ENCODE data around the gene DIO1. TPM values are rescaled to one million over a fixed set of nuclear protein-coding genes. Genes with fewer than 3 reads are reported as not detected.

Gene DIO1
- total and polyA plus RNA-seq, 4 donors = 0.24 to 1.9 (median 0.75) TPM

DNA sequence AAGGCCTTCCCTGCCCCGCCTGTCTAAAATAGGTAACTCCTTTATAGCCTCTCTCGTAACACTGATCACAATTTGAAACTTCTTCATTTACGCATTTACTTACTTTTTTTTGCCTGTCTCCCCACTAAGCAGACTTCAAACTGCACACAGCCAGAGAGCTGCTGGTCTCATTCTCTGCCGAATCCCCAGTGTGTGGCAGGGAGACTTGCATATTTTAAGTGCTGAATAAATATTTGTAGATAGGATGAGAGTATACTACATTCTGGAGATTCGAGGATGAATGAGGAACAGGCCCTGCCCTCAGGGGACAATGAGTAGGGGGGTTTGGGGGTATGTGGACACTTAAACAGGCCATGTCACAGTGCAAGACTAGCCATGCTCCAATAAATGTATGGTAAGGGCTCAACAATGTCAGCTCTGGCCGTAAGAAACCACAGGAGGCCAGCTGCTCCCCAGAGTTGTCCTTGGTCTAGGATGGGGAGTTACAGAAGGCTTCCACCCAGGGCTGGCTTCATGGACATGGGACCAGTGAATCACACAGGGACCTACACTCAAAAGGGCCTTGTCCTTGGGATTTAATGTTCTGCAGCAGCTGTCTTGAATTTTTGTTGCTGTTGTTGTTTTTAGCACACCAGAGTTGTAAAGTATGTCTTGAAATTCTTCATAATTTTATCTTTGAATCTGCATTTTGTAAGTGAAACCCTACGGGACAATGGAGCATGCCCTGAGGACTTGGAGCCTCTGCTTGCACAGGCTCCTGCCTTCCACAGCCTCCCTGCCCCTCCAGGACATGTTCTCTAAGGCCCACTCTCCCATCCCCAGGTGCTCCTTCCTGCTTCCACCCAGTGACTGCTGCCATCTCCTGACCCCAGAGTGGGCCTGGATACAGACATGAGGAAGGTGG, 8.5 kb downstream of the DIO1 start:
- TF ChIP-seq, protein P1, sequence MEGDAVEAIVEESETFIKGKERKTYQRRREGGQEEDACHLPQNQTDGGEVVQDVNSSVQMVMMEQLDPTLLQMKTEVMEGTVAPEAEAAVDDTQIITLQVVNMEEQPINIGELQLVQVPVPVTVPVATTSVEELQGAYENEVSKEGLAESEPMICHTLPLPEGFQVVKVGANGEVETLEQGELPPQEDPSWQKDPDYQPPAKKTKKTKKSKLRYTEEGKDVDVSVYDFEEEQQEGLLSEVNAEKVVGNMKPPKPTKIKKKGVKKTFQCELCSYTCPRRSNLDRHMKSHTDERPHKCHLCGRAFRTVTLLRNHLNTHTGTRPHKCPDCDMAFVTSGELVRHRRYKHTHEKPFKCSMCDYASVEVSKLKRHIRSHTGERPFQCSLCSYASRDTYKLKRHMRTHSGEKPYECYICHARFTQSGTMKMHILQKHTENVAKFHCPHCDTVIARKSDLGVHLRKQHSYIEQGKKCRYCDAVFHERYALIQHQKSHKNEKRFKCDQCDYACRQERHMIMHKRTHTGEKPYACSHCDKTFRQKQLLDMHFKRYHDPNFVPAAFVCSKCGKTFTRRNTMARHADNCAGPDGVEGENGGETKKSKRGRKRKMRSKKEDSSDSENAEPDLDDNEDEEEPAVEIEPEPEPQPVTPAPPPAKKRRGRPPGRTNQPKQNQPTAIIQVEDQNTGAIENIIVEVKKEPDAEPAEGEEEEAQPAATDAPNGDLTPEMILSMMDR (IDR thresholded peaks at IDR 0.05; ENCODE audit: control extremely low read depth, extremely low read depth) = no peak
- Histone ChIP-seq H3K27ac (ENCODE audit: low read depth in 1 of 2, low read length in 1 of 2) (no peak overlapping the region), H3K27me3 (ENCODE audit: control insufficient read depth in 3 of 3, insufficient read depth in 3 of 3, low read length in 2 of 3) (no peaks in the 10 kb centered on the region), H3K4me1 (ENCODE audit: control insufficient read depth in 5 of 5, insufficient read depth in 5 of 5, low read length in 5 of 5) (peaks cover 0 to 12% (median 8%) of the 10 kb centered on the region in 5 donors), H3K36me3 (ENCODE audit: control insufficient read depth in 4 of 4, insufficient read depth in 4 of 4, low read length in 4 of 4) (no peaks in the 10 kb centered on the region), H3K9me3 (ENCODE audit: control insufficient read depth in 4 of 4, insufficient read depth in 3 of 4, low read length in 3 of 4) (peaks cover 0 to 2% (median 0%) of the 10 kb centered on the region in 4 donors), H3K4me3 (no peak overlapping the region), H3K9ac (ENCODE audit: insufficient read depth in 1 of 2, low read length in 2 of 2) (no peak overlapping the region)
- DNase-seq (no peak), ATAC-seq (ENCODE audit: insufficient read depth, low FRiP score) (no peak)
- WGBS, 2 donors = 68 to 82% methylated on average over 7 of the region's 7 CpGs

DNA sequence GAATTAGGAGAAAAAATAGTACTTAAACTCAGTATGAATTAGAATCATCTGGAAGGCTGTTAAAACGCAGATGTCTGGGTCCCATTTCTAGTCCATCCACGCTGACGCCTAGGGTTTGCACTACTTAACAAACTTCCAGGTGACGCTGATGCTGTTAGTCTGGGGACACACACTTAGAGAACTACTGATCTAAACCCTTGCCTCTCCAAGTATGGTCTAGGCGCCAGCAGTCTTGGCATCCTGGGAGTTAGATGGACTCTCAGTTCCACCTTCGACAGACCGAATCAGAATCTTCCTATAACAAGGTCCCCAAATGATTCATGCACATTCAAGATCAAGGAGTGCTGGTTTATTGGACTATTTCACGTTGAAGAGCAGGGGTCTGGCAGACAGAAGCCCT, 11.5 kb downstream of the DIO1 start:
- no peaks in the 10 kb centered on the region for H3K4me1 ChIP-seq (ENCODE audit: control insufficient read depth in 5 of 5, insufficient read depth in 5 of 5, low read length in 5 of 5)
- H3K4me3 ChIP-seq = no peak overlapping the region
- DNase-seq = no peak
- peaks cover 0 to 2% (median 0%) of the 10 kb centered on the region in 4 donors for H3K9me3 ChIP-seq (ENCODE audit: control insufficient read depth in 4 of 4, insufficient read depth in 3 of 4, low read length in 3 of 4)
- no peak for ATAC-seq (ENCODE audit: insufficient read depth, low FRiP score)
- 96 to 98% methylated on average over 8 of the region's 8 CpGs for WGBS, 2 donors
- no peak overlapping the region for H3K9ac ChIP-seq (ENCODE audit: insufficient read depth in 1 of 2, low read length in 2 of 2)
- no peak overlapping the region for H3K27ac ChIP-seq (ENCODE audit: low read depth in 1 of 2, low read length in 1 of 2)
- TF ChIP-seq, protein P1 (IDR thresholded peaks at IDR 0.05; ENCODE audit: control extremely low read depth, extremely low read depth) = no peak
- H3K27me3 ChIP-seq (ENCODE audit: control insufficient read depth in 3 of 3, insufficient read depth in 3 of 3, low read length in 2 of 3) = no peaks in the 10 kb centered on the region
- H3K36me3 ChIP-seq (ENCODE audit: control insufficient read depth in 4 of 4, insufficient read depth in 4 of 4, low read length in 4 of 4) = no peaks in the 10 kb centered on the region

DNA sequence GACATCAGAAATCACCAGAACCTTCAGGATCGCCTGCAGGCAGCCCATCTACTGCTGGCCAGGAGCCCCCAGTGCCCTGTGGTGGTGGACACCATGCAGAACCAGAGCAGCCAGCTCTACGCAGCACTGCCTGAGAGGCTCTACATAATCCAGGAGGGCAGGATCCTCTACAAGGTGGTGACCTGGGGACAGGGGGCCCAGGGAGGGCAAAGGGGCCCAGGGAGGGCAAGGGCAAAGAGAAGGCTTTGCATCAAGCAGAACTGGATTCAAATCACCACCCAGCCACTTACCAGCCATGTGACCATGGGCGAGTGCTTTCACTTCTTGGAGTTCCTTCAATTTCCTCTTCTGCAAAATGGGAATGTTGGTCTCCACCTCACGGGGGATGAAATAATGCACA, 12.1 kb downstream of the DIO1 start:
- peaks cover 0 to 2% (median 0%) of the 10 kb centered on the region in 4 donors for H3K9me3 ChIP-seq (ENCODE audit: control insufficient read depth in 4 of 4, insufficient read depth in 3 of 4, low read length in 3 of 4)

More for the DNA sequence above, 12.1 kb downstream of the DIO1 start:
- no peak overlapping the region for H3K27ac ChIP-seq (ENCODE audit: low read depth in 1 of 2, low read length in 1 of 2)
- no peaks in the 10 kb centered on the region for H3K4me1 ChIP-seq (ENCODE audit: control insufficient read depth in 5 of 5, insufficient read depth in 5 of 5, low read length in 5 of 5)
- no peak for DNase-seq
- no peaks in the 10 kb centered on the region for H3K27me3 ChIP-seq (ENCODE audit: control insufficient read depth in 3 of 3, insufficient read depth in 3 of 3, low read length in 2 of 3)
- H3K9ac ChIP-seq (ENCODE audit: insufficient read depth in 1 of 2, low read length in 2 of 2) = no peak overlapping the region
- no peak overlapping the region for H3K4me3 ChIP-seq
- TF ChIP-seq, protein P1 (IDR thresholded peaks at IDR 0.05; ENCODE audit: control extremely low read depth, extremely low read depth) = no peak
- no peaks in the 10 kb centered on the region for H3K36me3 ChIP-seq (ENCODE audit: control insufficient read depth in 4 of 4, insufficient read depth in 4 of 4, low read length in 4 of 4)
- ATAC-seq (ENCODE audit: insufficient read depth, low FRiP score) = no peak
- WGBS, 2 donors = 78 to 89% methylated on average over 4 of the region's 4 CpGs
